DMS 273 (cell line): ENCODE data around the gene FAM209A.
"Not testable (repeated sequence)": the region's sequence is repeated elsewhere in the genome, so short reads cannot be mapped to it uniquely, and the experiment has no call there.

Source experiments
- DNase-seq: peaks from one replicate; lab custom pipeline; 2025; ENCODE audit not compliant: unreplicated experiment; lab: John Stamatoyannopoulos, UW

FAM209A gene

GRCh38 chr20:56537997-56538396 lies 13.5 kb downstream of the FAM209A start:
- no peak for DNase-seq

GRCh38 chr20:56540415-56540814 lies 15.9 kb downstream of the FAM209A start:
- DNase-seq = no peak

- no peak for DNase-seq
Observed at GRCh38 chr20:56542489-56543030, 18.0 kb downstream of the FAM209A start.

DNA sequence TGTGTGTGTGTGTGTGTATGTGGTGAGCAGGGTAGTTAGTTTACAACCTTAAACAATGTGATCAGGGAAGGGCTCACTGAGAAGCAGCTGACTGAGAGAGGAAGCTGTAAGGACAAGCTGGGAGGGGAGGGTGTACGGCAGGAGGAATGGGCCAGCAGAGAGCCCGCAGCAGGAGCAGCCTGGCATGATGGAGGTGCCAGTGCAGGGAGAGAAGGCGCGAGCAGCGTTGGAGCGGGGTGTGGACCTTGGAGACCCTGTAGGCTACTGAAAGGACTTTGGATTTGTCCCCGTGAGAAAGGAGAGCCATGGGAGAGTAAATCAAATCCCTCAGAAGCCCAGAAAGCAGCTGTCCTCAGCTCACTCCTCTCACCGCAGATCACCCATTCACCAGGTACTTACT lies 27.0 kb downstream of the FAM209A start:
- no peak for DNase-seq

DNA sequence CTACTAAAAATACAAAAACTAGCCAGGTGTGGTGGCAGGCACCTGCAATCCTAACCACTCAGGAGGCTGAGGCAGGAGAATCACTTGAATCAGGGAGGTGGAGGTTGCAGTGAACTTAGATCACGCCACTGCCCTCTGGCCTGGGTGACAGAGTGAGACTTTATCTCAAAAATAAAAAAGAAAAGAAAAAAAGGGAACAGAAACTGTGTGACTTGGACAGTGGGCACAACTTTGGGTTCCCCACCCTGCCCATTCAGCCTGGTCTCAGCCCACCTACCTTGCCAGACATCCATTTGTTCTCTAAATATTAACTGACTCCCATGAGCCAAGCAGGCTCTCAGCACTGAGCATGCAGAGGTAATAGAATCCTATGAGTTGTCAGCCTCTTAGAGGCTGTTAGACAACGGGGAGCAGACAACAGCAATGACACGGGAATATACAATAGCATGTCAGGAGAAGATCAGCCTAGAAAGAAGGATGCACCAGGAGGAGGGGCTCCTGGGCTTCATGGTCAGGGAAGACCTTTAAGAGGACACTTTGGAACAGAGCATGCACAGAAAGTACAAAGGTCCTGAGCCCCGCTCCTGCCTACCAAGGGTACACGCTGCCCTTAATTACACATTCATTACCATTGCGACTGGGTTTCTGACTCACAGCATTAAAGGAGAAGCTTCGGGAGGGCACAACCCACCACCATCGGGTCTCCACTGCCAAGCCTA lies 28.5 kb downstream of the FAM209A start:
- peak; percentile 13 for DNase-seq

DNA sequence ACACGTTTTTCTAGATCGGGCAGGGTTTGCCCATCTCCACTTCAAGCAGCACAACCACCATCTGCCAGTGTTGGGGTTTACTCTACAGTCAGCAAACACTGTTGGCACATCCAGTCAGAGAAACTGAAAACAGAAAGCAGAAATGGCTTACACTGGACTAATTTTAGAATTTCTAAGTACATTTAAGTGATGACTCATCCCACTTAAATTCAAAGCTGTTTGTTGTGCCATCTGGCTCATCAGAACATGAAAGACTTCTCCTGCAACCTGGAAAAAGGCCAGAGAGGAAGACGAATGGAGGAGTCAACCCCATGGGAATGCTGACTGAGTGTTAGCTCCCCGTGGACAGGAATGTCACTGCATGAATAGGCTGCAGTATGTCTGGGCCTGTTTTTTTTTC lies 30.3 kb downstream of the FAM209A start:
- DNase-seq = peak; percentile 99

DNA sequence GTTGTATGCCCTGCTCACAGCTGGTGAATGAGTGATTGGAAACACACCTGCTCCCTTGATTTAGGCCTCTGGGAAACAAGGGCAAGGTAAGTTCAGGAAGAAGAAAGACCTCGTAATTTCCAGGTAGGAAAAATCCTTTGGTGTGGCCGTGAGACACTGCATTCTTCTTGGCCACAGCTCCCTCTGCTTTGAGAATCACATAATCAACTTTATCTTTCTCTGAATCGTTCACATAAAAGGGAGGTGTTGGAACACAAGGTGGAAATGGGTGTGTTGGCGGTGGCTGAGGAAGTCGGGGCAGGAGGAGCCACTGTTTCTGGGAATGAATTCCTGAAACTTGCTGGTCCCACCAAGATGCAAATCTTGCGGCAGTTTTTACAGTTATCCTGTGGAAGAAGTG lies 34.4 kb downstream of the FAM209A start:
- no peak for DNase-seq

- not testable (repeated sequence) for DNase-seq
Observed at GRCh38 chr20:56564526-56564925, 40.0 kb downstream of the FAM209A start.

GRCh38 chr20:56565511-56565910 lies 41.0 kb downstream of the FAM209A start:
- peak; percentile 24 for DNase-seq

DNA sequence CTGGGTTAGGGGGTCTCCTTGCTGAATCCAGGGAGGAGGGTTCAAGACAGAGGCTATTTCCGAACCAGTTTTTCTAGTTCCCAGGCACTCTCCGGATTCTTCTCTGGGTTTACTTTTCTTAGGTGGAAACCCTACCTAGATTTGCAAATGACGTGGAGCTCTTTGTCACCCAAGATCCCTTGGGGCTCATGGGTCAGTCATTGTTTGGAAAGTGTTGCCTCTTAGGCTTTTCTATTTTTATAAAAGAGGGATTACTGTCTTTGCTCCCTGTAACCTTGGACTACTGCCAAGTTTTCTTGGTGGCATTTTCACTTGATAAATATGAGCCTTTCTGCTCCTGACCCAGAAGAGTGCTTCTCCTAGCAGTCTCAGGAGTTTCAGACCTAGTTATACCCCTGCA lies 42.1 kb downstream of the FAM209A start:
- peak; percentile 60 for DNase-seq

DNA sequence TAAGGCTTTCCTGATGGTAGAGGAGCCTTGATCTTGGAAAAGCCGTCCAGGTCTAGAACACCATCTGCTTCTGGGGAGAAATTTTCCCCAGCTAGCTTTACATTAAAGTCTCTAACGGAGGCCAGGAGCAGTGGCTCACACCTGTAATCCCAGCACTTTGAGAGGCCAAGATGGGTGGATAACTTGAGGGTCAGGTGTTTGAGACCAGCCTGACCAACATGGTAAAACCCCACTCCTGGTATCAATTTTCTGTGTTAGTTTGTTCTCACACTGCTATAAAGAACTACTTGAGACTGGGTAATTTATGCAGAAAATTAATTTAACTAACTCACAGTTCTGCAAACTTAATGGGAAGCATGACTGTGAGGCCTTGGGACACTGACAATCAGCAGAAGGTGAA lies 46.3 kb downstream of the FAM209A start:
- DNase-seq = no peak

- DNase-seq = no peak
Observed at GRCh38 chr20:56572172-56572571, 47.6 kb downstream of the FAM209A start.

GRCh38 chr20:56573986-56574385 lies 49.4 kb downstream of the FAM209A start:
- no peak for DNase-seq

GRCh38 chr20:56574531-56575142 lies 50.1 kb downstream of the FAM209A start:
- no peak for DNase-seq

- DNase-seq = no peak
Observed at GRCh38 chr20:56575157-56575556, 50.6 kb downstream of the FAM209A start.
